Right renal pelvis (tissue), 4 donors: ENCODE measurements around the gene PERP. TPM values are rescaled to one million over a fixed set of nuclear protein-coding genes. Genes with fewer than 3 reads are reported as not detected.

Experiments
- DNase-seq, 4 donors: peaks; one replicate each; pipeline ENCODE4 v3.0.0-alpha.2; 2013; ENCODE audit warnings: low read depth in 4 of 4, low spot score in 3 of 4, missing footprints in 1 of 4
- polyA plus RNA-seq, 4 donors: library from polyadenylated mRNA; unstranded; fragments of 120-200 nt; gene quantifications; one replicate each; pipeline ENCODE4 v1.2.1, GENCODE V29; 2013; ENCODE audit not compliant: insufficient read length in 4 of 4

PERP gene
- polyA plus RNA-seq, 4 donors: 21.2 to 28.5 (median 24.2) TPM

DNA sequence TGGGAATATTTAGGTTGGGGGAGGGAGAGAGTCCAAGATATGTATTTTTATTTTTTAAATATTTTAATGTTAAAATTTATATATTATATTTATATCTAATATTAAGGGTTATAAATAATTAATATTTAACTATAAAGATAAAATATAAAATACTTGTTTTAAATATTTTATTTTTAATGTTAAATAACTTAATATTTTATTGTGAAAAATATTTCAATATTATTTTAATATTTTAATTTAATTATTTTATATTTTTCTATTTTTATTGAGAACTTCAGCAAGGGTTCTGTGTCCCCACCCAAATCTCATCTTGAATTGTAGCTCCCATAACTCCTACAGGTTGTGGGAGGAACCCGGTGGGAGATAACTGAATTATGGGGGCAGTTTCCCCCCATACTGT lies 34.0 kb downstream of the PERP start:
- DNase-seq: no peak

DNA sequence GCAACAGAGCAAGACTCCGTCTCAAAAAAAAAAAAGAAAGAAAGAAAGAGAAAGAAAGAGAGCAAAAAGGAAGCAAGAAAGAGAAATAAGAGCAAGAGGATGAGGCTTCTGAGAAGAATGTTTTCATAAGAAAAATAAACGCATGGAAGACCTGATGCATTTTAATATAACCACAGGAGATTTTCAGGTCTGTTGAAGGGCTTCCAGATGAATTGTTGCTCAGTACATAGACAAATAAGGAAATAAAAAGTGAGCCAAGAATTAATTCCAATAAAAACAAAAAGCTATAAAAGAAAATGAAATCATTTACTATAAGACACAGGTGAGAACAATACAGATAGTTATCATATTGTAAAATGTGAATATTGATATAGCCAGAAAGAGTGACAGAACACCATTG lies 43.5 kb downstream of the PERP start:
- DNase-seq: no peak

DNA sequence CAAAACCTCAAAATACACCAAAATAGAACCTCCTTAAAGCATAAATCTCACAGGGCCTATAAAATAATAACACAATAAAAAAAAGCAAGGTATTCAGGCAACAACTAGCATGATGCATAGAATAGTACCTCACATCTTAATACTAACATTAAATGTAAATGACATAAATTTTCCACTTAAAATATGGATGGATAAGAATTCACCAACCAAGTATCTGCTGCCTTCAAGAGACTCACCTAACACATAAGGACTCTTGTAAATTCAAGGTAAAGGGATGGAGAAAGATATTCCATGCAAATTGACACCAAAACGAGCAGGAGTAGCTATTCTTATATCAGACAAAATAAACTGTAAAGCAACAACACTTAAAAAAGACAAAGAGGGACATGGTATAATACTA lies 52.2 kb downstream of the PERP start:
- no peak for DNase-seq

DNA sequence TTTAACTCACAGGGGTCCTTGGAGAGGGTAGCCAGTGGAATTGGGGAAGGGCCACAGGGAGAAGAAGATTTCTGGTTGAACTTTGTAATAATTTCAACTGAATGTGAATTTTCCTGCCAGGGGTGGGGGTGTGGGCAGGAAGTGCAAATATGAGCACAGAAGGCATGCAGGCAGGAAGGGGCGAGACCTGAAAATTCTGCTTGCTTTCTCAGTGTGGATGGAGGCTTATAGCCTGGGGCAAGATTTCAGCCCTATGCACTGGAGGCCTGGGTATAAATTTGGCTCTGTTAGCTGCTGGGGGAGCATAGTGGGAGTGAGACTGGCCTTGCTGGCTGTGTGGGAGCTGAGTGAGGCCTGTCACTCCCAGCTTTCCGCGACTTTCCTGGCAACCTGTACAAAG lies 54.4 kb downstream of the PERP start:
- DNase-seq: no peak

DNA sequence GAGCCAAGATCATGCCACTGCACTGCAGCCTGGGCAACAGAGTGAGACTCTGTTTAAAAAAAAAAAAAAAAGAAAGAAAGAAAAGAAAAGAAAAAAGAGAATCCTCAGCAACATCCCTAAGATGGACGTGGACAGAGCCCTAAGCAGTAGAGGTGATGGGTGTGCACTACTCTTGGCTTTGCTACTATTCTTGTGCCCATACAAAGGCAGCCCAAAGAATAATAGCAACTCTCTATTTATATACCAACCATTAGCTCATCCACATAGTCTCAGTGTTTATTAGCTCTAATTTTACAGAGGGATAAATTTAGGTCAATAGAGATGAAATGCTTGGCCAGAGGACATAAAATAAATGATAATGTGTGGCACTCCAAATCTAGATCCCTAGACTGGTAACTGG lies 62.2 kb downstream of the PERP start:
- DNase-seq: no peak

DNA sequence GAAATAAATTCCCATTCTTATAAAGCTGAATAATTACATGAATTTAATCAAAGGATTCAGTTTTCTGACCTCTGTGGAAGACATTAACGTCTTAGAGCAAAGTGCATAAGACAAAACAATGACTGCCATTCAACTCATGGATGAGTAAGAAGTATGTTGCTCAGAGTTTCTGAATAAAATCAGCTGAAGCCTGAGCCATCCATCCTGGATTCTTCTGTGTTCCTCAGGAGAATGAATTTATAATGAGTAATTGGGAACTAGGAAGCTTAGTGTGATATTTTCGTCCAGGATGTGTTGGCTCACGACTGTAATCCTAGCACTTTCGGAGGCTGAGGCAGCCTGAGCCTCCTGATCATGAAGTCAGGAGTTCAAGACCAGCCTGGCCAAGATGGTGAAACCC lies 62.8 kb downstream of the PERP start:
- no peak for DNase-seq

Other genes starting within 250 kb of the PERP start
- 1 to 10 TPM; 8.9 to 9.8 (median 9.3) TPM for gene TNFAIP3, start 240.2 kb downstream of the PERP start, polyA plus RNA-seq
- 1 to 10 TPM; 5.8 to 8.2 (median 6.6) TPM for gene ARFGEF3, start 54.5 kb upstream of the PERP start, polyA plus RNA-seq
- under 1 TPM in 1 of 4 donors, not detected in 3; 0.03 TPM for gene PBOV1, start 111.1 kb upstream of the PERP start, polyA plus RNA-seq